ENCODE measurements around the gene ZNF121.
"Not testable (repeated sequence)": the region's sequence is repeated elsewhere in the genome, so short reads cannot be mapped to it uniquely, and the experiment has no call there.

Gene ZNF121

GRCh38 chr19:9566729-9567128 is 17.6 kb downstream of the ZNF121 start:
- TF ChIP-seq CTCF (IDR thresholded peaks at IDR 0.05; ENCODE audit: insufficient read depth, missing control alignments), result no peak
- FAIRE-seq (no peak), DNase-seq (ENCODE audit: insufficient read length, low spot score) (no peak)

- no peak for DNase-seq (ENCODE audit: insufficient read length, low spot score)
- TF ChIP-seq CTCF (IDR thresholded peaks at IDR 0.05; ENCODE audit: insufficient read depth, missing control alignments), result no peak
- no peak for FAIRE-seq
These were observed 18.2 kb downstream of the ZNF121 start for GRCh38 chr19:9565900-9566705.

- no peak for FAIRE-seq
- TF ChIP-seq CTCF (IDR thresholded peaks at IDR 0.05; ENCODE audit: insufficient read depth, missing control alignments), result no peak
- DNase-seq (ENCODE audit: insufficient read length, low spot score), result no peak
These were observed 31.6 kb downstream of the ZNF121 start for GRCh38 chr19:9552536-9553274.

- no peak for FAIRE-seq
- DNase-seq (ENCODE audit: insufficient read length, low spot score), result no peak
- no peak for TF ChIP-seq CTCF (IDR thresholded peaks at IDR 0.05; ENCODE audit: insufficient read depth, missing control alignments)
These were observed 36.4 kb downstream of the ZNF121 start for GRCh38 chr19:9547870-9548269.

GRCh38 chr19:9541281-9541680 is 43.0 kb downstream of the ZNF121 start:
- FAIRE-seq, result not testable (repeated sequence)

GRCh38 chr19:9539921-9540320 is 44.4 kb downstream of the ZNF121 start:
- not testable (repeated sequence) for FAIRE-seq; DNase-seq (ENCODE audit: insufficient read length, low spot score)

More at GRCh38 chr19:9541281-9541680, 43.0 kb downstream of the ZNF121 start:
- not testable (repeated sequence) for DNase-seq (ENCODE audit: insufficient read length, low spot score)

- DNase-seq (ENCODE audit: insufficient read length, low spot score); FAIRE-seq: not testable (repeated sequence)
These were observed 45.1 kb downstream of the ZNF121 start for GRCh38 chr19:9539201-9539600.

- TF ChIP-seq CTCF (IDR thresholded peaks at IDR 0.05; ENCODE audit: insufficient read depth, missing control alignments), result no peak
- DNase-seq (ENCODE audit: insufficient read length, low spot score) (peak; percentile 82), FAIRE-seq (no peak)
These were observed 45.9 kb downstream of the ZNF121 start, which contains the start of gene ZNF426 for GRCh38 chr19:9538183-9539058. Gene ZNF426 (minus strand): TSS chr19:9538645. CDS start chr19:9536232, 2,413 bp downstream.

Data from D721Med (cell line).